H54 (cell line): ENCODE measurements around the gene EAF2.
"Not testable (repeated sequence)": the region's sequence is repeated elsewhere in the genome, so short reads cannot be mapped to it uniquely, and the experiment has no call there.

Experiments used
- DNase-seq: peaks from one replicate; pipeline ENCODE4 v3.0.0; 2011; ENCODE audit warnings: low spot score, mixed read lengths; ENCODE audit not compliant: insufficient read length
- FAIRE-seq: peaks from 3 replicates; lab custom pipeline; 2011; peaks lifted over from hg19 to GRCh38; lab: Jason Lieb, UNC
- POLR2A ChIP-seq: IDR thresholded peaks from 2 replicates; pipeline ENCODE4 v1.6.1; 2011; ENCODE audit warnings: low read depth, mild to moderate bottlenecking, low read length

EAF2 gene

GRCh38 chr3:121835465-121835801 is 424 bp downstream of the EAF2 start:
- TF ChIP-seq POLR2A, result no peak
- DNase-seq (peak; percentile 4), FAIRE-seq (no peak)

GRCh38 chr3:121836064-121836463 is 1.1 kb downstream of the EAF2 start:
- no peak for TF ChIP-seq POLR2A
- no peak for DNase-seq
- FAIRE-seq, result no peak

- DNase-seq (no peak), FAIRE-seq (no peak)
- TF ChIP-seq POLR2A, result no peak
These were observed 1.5 kb downstream of the EAF2 start for GRCh38 chr3:121836481-121836880.

GRCh38 chr3:121839962-121840361 is 5.0 kb downstream of the EAF2 start:
- no peak for FAIRE-seq
- TF ChIP-seq POLR2A, result no peak
- DNase-seq, result no peak

- FAIRE-seq (no peak), DNase-seq (no peak)
- TF ChIP-seq POLR2A, result no peak
These were observed 9.9 kb downstream of the EAF2 start for GRCh38 chr3:121844892-121845291.

GRCh38 chr3:121852256-121852655 is 17.2 kb downstream of the EAF2 start:
- DNase-seq (no peak), FAIRE-seq (no peak)
- no peak for TF ChIP-seq POLR2A

- no peak for FAIRE-seq
These were observed 20.5 kb downstream of the EAF2 start for GRCh38 chr3:121855555-121855954.

GRCh38 chr3:121857778-121858177 is 22.8 kb downstream of the EAF2 start:
- DNase-seq, FAIRE-seq: not testable (repeated sequence)

More at GRCh38 chr3:121855555-121855954, 20.5 kb downstream of the EAF2 start:
- no peak for DNase-seq
- TF ChIP-seq POLR2A, result no peak

- DNase-seq, FAIRE-seq: not testable (repeated sequence)
These were observed 28.2 kb downstream of the EAF2 start for GRCh38 chr3:121863247-121863646.

- DNase-seq, result no peak
- no peak for FAIRE-seq
- TF ChIP-seq POLR2A, result no peak
These were observed 28.8 kb downstream of the EAF2 start for GRCh38 chr3:121863801-121864200.

GRCh38 chr3:121869736-121870135 is 34.7 kb downstream of the EAF2 start:
- DNase-seq, result no peak
- FAIRE-seq, result no peak
- TF ChIP-seq POLR2A, result no peak

GRCh38 chr3:121870717-121871116 is 35.7 kb downstream of the EAF2 start:
- TF ChIP-seq POLR2A, result no peak
- DNase-seq, result no peak
- FAIRE-seq, result no peak

- FAIRE-seq (no peak), DNase-seq (no peak)
- TF ChIP-seq POLR2A, result no peak
These were observed 36.4 kb downstream of the EAF2 start for GRCh38 chr3:121871430-121871829.

GRCh38 chr3:121878411-121878810 is 43.4 kb downstream of the EAF2 start:
- FAIRE-seq (no peak), DNase-seq (no peak)
- no peak for TF ChIP-seq POLR2A

- DNase-seq, result no peak
- no peak for FAIRE-seq
These were observed 48.5 kb downstream of the EAF2 start for GRCh38 chr3:121883507-121883906.

GRCh38 chr3:121885386-121885785 is 50.4 kb downstream of the EAF2 start:
- no peak for TF ChIP-seq POLR2A
- FAIRE-seq (no peak), DNase-seq (no peak)

More at GRCh38 chr3:121883507-121883906, 48.5 kb downstream of the EAF2 start:
- TF ChIP-seq POLR2A, result no peak
